B cell (primary cell): ENCODE results near the gene ATP11A.

Source experiments
- EZH2 ChIP-seq: IDR thresholded peaks from 2 replicates; pipeline ENCODE4 v1.6.1; 2012; ENCODE audit warnings: borderline replicate concordance, low read depth, mild to moderate bottlenecking, moderate library complexity, low read length; ENCODE audit not compliant: insufficient read depth, poor library complexity, severe bottlenecking
- TF ChIP-seq, protein P1 (sequence below): fragments of 200-600 bp; IDR thresholded peaks from one replicate; pipeline ENCODE4 v1.8.0; 2022; ENCODE audit warnings: antibody characterized with exemption, mild to moderate bottlenecking

DNA sequence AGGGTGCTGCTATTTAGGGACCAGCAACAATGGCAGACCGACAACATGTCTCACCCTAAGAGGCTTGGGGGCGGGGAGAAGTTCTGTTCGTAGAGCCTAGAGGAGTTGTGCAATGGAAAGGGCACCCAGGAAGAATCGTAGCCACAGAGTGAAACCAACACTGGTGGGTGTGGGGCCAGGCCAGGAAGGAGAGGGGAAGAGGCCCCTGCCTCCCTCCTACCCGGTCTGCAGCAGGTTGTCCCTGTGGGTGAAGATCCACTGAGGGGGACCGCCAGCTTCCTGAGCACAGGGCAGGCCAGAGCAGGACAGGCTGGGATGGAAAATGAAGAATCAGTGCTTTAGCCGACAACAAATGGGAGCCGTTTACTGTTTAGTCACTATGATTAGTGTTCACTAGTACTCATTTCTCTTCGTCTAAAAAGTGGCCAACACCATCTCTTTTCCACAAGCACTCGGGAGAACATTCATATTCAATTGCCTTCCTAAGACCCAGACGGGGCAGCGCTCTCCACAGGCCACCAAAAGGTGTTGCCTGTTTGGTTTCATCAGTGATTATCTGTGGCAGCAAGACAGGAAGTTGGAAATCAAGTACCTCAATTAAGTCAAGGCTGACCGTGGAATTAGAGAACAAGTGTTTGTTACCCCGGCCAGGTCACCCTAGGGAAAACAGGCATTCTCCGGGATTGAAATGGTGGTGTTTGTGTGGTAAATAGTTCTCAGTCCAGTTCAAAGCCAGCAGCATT is 1.1 kb upstream of the ATP11A start:
- TF ChIP-seq, protein P1, sequence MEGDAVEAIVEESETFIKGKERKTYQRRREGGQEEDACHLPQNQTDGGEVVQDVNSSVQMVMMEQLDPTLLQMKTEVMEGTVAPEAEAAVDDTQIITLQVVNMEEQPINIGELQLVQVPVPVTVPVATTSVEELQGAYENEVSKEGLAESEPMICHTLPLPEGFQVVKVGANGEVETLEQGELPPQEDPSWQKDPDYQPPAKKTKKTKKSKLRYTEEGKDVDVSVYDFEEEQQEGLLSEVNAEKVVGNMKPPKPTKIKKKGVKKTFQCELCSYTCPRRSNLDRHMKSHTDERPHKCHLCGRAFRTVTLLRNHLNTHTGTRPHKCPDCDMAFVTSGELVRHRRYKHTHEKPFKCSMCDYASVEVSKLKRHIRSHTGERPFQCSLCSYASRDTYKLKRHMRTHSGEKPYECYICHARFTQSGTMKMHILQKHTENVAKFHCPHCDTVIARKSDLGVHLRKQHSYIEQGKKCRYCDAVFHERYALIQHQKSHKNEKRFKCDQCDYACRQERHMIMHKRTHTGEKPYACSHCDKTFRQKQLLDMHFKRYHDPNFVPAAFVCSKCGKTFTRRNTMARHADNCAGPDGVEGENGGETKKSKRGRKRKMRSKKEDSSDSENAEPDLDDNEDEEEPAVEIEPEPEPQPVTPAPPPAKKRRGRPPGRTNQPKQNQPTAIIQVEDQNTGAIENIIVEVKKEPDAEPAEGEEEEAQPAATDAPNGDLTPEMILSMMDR, result no peak
- no peak for TF ChIP-seq EZH2
